Measurements from ENCODE around the gene AKR1B1. TPM values are rescaled to one million over a fixed set of nuclear protein-coding genes. Genes with fewer than 3 reads are reported as not detected.

The AKR1B1 gene
- total RNA-seq, 4 donors from 2014 or later = 90.4 to 147 (median 123) TPM

GRCh38 chr7:134446923-134447322 is 12.0 kb downstream of the AKR1B1 start:
- TF ChIP-seq CTCF (IDR thresholded peaks at IDR 0.05; ENCODE audit: low read depth) = no peak

GRCh38 chr7:134446446-134446845 is 12.5 kb downstream of the AKR1B1 start:
- TF ChIP-seq CTCF (IDR thresholded peaks at IDR 0.05; ENCODE audit: low read depth) = no peak

DNA sequence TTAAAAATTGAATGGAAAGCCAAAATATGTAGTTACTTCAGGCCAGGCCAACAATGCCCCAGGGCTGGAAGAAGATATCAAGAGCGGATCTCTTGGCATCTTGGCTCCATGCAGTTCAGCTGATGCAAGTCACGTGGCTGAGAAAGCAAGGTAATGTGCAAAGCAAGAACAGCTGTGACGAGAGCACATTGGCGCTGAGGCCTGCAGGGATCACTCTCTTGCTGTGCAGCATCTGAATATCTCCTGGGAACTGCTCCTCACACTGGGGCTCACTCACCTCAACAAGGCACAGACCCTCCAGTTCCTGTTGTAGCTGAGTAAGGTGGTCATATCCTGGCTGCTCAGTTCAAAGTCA is 14.0 kb downstream of the AKR1B1 start:
- no peak for TF ChIP-seq CTCF (IDR thresholded peaks at IDR 0.05; ENCODE audit: low read depth)

- no peak for TF ChIP-seq CTCF (IDR thresholded peaks at IDR 0.05; ENCODE audit: low read depth)
Measured at GRCh38 chr7:134444198-134444960, 14.5 kb downstream of the AKR1B1 start.

DNA sequence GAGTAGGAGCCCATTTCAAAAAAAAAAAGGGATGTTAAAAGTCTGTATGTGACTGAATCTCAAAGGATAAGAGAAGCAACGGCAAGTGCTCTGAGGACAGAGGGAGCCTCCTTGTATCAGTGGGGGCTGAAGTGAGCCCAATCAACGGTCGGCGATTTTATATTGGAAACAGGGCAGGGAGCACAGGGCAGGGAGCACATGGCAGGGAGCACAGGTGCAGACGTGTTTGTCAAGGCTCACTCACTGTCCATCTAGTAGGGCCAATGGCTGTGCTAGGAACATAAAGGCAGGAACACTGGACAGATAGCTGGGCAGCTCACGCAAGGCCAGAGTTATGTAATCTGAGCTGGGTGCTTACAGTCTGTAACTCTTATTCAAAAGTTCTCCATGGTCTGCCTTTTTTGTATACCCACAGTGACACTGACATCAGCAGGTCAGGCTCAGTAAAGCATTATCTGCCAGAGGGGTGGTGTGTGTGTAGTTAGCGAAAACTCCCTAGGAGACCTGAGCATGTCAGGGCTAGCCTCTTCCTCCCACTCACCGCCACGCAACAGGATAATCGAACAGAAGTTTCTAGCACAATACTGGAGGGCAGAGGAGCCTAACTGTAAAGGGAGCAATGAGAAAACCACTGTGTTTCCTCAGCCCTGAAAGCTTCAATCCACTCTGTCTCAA is 15.4 kb downstream of the AKR1B1 start:
- TF ChIP-seq CTCF (IDR thresholded peaks at IDR 0.05; ENCODE audit: low read depth) = no peak

- TF ChIP-seq CTCF (IDR thresholded peaks at IDR 0.05; ENCODE audit: low read depth) = no peak
Measured at GRCh38 chr7:134442441-134443220, 16.3 kb downstream of the AKR1B1 start.

DNA sequence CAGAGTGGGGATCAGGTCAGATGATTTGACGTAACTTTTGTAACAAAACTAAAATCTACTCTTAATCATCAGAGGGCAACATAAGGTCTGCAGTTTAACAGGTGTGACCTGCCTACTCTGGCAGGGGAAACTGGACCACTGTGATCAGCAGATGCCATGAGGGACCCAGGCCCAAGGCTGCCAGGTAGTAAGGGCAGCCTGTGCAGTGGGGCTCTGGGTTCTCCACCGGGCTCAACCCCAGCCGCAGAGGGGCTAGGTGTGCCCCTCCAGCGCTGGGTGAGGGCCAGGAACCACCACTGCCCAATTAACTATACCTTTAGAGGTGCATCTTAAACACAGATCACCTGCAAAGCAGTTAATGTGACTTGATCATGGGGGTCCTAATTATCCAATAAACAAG is 17.6 kb downstream of the AKR1B1 start:
- TF ChIP-seq CTCF (IDR thresholded peaks at IDR 0.05; ENCODE audit: low read depth) = no peak

Measured in subcutaneous adipose tissue (tissue), 4 donors.